Effector memory CD4-positive, alpha-beta T cell (primary cell): ENCODE results near the gene NCKAP5.
"Not testable (repeated sequence)": the region's sequence is repeated elsewhere in the genome, so short reads cannot be mapped to it uniquely, and the experiment has no call there.

ENCODE experiments used
- DNase-seq, 3 donors: peaks; one replicate each; pipeline ENCODE4 v3.0.0-alpha.2; 2020
- H3K27ac ChIP-seq: 2 replicates; pipeline ENCODE4 v1.7.0; 2013; ENCODE audit warnings: mild to moderate bottlenecking, low read length, moderate library complexity; ENCODE audit not compliant: insufficient read depth, poor library complexity, severe bottlenecking
- H3K27me3 ChIP-seq: replicated peaks from 2 replicates; pipeline ENCODE4 v1.7.0; 2013; ENCODE audit warnings: mild to moderate bottlenecking, low read length; ENCODE audit not compliant: insufficient read depth, control insufficient read depth, poor library complexity, severe bottlenecking
- H3K36me3 ChIP-seq: 2 replicates; pipeline ENCODE4 v1.7.0; 2013; ENCODE audit warnings: mild to moderate bottlenecking, low read length, moderate library complexity; ENCODE audit not compliant: control insufficient read depth, insufficient read depth
- H3K4me1 ChIP-seq: 2 replicates; pipeline ENCODE4 v1.7.0; 2013; ENCODE audit warnings: low read length, mild to moderate bottlenecking; ENCODE audit not compliant: control insufficient read depth, insufficient read depth, poor library complexity, severe bottlenecking
- H3K4me3 ChIP-seq: 2 replicates; pipeline ENCODE4 v1.7.0; 2013; ENCODE audit warnings: low read length, low read depth, mild to moderate bottlenecking; ENCODE audit not compliant: insufficient read depth, poor library complexity, severe bottlenecking
- H3K9me3 ChIP-seq: 2 replicates; pipeline ENCODE4 v1.7.0; 2013; ENCODE audit warnings: mild to moderate bottlenecking, low read length, moderate library complexity; ENCODE audit not compliant: control insufficient read depth

Gene NCKAP5

GRCh38 chr2:133476286-133476685 is 92.0 kb downstream of the NCKAP5 start:
- H3K36me3 ChIP-seq = no peaks in the 10 kb centered on the region
- no peaks in the 10 kb centered on the region for H3K27me3 ChIP-seq
- H3K4me1 ChIP-seq = no peaks in the 10 kb centered on the region
- H3K27ac ChIP-seq = no peak overlapping the region
- H3K9me3 ChIP-seq = no peaks in the 10 kb centered on the region
- DNase-seq = no peak
- H3K4me3 ChIP-seq = no peak overlapping the region

DNA sequence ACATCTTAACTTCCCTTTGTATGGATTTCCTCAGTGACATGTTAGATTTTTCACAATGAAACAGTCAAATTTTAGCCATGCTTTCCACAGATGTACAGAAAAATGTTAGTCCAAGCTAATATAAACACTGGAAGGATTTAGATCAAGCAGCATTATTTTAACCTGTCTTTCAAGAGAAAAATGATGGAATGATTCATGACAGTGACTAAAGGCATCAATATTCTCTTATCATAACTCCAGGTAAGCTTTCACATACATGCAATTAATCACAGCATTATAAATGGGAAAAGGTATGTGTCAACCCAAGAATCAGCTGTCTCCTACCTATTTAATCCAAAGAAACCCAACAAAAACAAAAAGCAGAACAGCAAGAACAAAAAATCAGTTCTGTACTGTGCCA is 92.7 kb downstream of the NCKAP5 start:
- Histone ChIP-seq H3K4me3 (no peak overlapping the region), H3K9me3 (no peaks in the 10 kb centered on the region), H3K4me1 (no peaks in the 10 kb centered on the region), H3K27me3 (no peaks in the 10 kb centered on the region), H3K27ac (no peak overlapping the region), H3K36me3 (no peaks in the 10 kb centered on the region)
- no peak for DNase-seq

- H3K27ac ChIP-seq, H3K4me3 ChIP-seq, DNase-seq, H3K27me3 ChIP-seq, H3K36me3 ChIP-seq, H3K9me3 ChIP-seq, H3K4me1 ChIP-seq: not testable (repeated sequence)
Measured at GRCh38 chr2:133470446-133470845, 97.8 kb downstream of the NCKAP5 start.

DNA sequence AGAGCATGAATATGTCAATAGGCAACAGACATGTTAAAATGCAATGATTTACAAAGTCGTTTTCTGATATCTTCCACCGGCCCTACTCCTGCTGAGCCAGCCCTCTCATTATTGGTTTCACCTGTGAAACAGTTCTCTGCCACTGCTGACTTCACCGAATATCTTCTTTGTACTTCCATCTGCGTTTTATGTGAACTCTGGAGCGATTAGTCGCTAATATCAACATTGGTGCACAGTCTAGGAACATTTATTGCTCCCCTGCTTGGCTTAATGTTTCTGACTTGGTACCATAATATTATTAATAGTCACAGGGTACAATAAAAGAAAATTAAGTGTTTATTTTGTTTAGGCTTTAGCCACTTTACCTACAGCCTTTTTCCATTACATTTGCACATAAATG is 105.5 kb downstream of the NCKAP5 start:
- H3K36me3 ChIP-seq = no peaks in the 10 kb centered on the region
- no peaks in the 10 kb centered on the region for H3K4me1 ChIP-seq
- H3K27me3 ChIP-seq = no peaks in the 10 kb centered on the region
- no peak overlapping the region for H3K4me3 ChIP-seq
- H3K27ac ChIP-seq = no peak overlapping the region
- DNase-seq = no peak
- H3K9me3 ChIP-seq = no peaks in the 10 kb centered on the region

- Histone ChIP-seq H3K27me3 (no peaks in the 10 kb centered on the region), H3K27ac (no peak overlapping the region)
- no peak for DNase-seq
Measured at GRCh38 chr2:133461484-133461883, 106.8 kb downstream of the NCKAP5 start.

DNA sequence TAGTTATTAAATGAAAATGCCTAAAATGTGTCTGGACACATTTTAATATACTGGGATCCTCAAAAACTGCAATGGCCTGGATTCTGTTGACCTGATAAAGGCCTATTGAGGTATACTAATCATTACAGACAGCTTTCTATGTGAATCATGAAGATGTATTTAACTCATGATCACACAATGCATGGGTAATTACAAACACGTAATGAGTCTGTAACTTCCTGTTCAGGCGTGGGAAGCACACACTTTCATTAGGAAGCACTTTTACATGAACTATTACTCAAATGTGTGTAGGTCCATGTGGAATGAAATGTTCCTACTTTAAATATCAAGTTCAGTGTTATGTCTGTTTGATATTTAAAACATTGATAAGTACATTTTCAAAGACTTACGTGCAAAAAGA is 108.7 kb downstream of the NCKAP5 start:
- DNase-seq = no peak
- Histone ChIP-seq H3K27me3 (no peaks in the 10 kb centered on the region), H3K4me1 (no peaks in the 10 kb centered on the region), H3K4me3 (no peak overlapping the region), H3K36me3 (no peaks in the 10 kb centered on the region), H3K9me3 (no peaks in the 10 kb centered on the region), H3K27ac (no peak overlapping the region)

More at GRCh38 chr2:133461484-133461883, 106.8 kb downstream of the NCKAP5 start:
- H3K9me3 ChIP-seq = no peaks in the 10 kb centered on the region
- no peak overlapping the region for H3K4me3 ChIP-seq
- no peaks in the 10 kb centered on the region for H3K36me3 ChIP-seq
- no peaks in the 10 kb centered on the region for H3K4me1 ChIP-seq

DNA sequence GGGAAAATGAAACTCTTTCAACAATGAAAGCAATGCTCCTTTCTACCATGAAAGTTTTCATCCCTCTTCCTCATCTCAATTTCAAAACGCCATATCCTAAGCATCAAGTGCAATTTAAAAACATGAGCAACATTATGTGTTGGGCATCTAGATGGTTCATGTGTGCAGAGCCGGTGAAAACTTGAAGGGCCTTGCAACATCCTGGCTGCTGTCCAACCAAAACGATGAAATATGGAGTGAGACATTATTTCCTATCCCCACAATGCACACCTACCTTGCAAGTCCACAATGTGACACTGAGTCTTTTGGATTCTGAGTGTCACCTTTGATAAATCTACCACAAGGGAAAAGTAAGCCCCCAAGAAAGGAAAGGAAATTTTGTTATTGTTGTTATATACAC is 110.0 kb downstream of the NCKAP5 start:
- Histone ChIP-seq H3K27ac (no peak overlapping the region), H3K36me3 (no peaks in the 10 kb centered on the region)
- no peak for DNase-seq

GRCh38 chr2:133457861-133458260 is 110.4 kb downstream of the NCKAP5 start:
- no peaks in the 10 kb centered on the region for H3K9me3 ChIP-seq
- DNase-seq = no peak
- H3K27me3 ChIP-seq = no peaks in the 10 kb centered on the region
- H3K27ac ChIP-seq = no peak overlapping the region
- H3K4me3 ChIP-seq = no peak overlapping the region
- no peaks in the 10 kb centered on the region for H3K36me3 ChIP-seq
- no peaks in the 10 kb centered on the region for H3K4me1 ChIP-seq

More for the DNA sequence above, 110.0 kb downstream of the NCKAP5 start:
- Histone ChIP-seq H3K4me3 (no peak overlapping the region), H3K9me3 (no peaks in the 10 kb centered on the region), H3K4me1 (no peaks in the 10 kb centered on the region), H3K27me3 (no peaks in the 10 kb centered on the region)

DNA sequence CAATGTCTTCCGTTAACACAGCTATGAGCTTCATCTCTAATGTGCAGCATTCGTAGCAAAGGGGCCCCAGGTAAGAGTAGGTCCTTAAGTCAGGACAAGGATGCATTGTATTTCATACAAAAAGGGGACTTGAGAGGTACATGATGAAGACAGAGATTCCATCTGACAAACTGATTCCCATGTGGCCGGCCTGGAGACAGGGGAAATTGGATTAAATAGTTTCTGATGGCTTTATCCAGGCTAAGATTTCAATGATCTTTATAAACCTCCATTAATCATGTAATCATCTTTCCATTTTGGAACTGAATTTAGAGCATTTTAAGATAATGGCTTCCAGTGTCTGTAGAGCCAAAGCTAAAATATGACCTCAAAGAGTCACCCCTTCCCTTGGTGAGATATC is 111.3 kb downstream of the NCKAP5 start:
- no peak for DNase-seq
- Histone ChIP-seq H3K36me3 (no peaks in the 10 kb centered on the region), H3K9me3 (no peaks in the 10 kb centered on the region), H3K27me3 (no peaks in the 10 kb centered on the region), H3K4me1 (no peaks in the 10 kb centered on the region), H3K4me3 (no peak overlapping the region), H3K27ac (no peak overlapping the region)

DNA sequence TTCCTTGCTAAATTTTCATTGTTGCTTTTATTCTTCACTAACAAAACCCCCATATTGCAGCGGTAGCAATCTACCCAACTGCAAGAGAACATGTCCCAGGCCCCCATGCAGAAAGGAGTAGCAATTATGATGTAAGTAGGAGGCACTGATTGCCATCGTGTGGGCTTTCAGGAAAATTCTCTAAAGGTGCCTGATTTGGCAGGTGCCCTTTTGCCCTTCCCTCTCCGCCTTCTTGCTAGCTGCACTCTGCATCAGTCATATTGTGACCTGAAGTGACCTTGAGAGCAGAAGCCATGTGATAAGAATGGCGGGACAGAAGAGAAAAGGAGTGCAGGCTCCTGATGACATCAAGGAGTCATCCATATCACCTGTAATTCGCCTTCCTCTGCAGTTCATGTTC is 112.1 kb downstream of the NCKAP5 start:
- DNase-seq = no peak
- Histone ChIP-seq H3K4me3 (no peak overlapping the region), H3K4me1 (no peaks in the 10 kb centered on the region), H3K27me3 (no peaks in the 10 kb centered on the region), H3K27ac (no peak overlapping the region), H3K36me3 (no peaks in the 10 kb centered on the region), H3K9me3 (no peaks in the 10 kb centered on the region)

GRCh38 chr2:133453032-133453431 is 115.2 kb downstream of the NCKAP5 start:
- no peak for DNase-seq
- no peak overlapping the region for H3K27ac ChIP-seq

More at GRCh38 chr2:133453032-133453431, 115.2 kb downstream of the NCKAP5 start:
- Histone ChIP-seq H3K27me3 (no peaks in the 10 kb centered on the region), H3K9me3 (no peaks in the 10 kb centered on the region), H3K4me3 (no peak overlapping the region), H3K4me1 (no peaks in the 10 kb centered on the region), H3K36me3 (no peaks in the 10 kb centered on the region)
